DMS153 treated with DMSO at 0.1 percent for 48 hours (cell line): ENCODE results near the gene STX11.

ENCODE experiments used
- DNase-seq: peaks from one replicate; lab custom pipeline; 2025; ENCODE audit not compliant: unreplicated experiment; lab: John Stamatoyannopoulos, UW

The STX11 gene

GRCh38 chr6:144141470-144141869, 8.8 kb upstream of the STX11 start:
- DNase-seq: no peak

- DNase-seq: no peak
These were observed 7.2 kb upstream of the STX11 start for GRCh38 chr6:144143106-144143505.

DNA sequence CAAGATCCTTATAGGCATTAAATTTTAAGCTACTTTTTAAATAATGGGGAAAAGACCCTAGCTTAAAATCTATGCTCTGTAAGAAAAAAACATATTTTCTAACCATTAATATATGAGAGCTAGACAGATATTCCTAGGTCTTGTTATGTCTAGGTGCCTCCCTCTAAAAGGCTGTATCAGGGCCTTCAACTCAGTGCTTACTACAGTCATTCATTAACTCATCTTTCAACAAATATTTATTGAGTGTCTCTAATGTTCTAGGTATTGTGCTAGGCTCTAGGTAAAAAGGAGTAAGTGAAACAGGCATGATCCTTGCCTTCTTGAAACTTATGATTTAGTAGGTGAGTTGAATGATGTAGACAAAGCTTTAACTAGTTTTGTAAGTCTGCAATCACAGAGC, 6.4 kb upstream of the STX11 start:
- no peak for DNase-seq

GRCh38 chr6:144144996-144145395, 5.3 kb upstream of the STX11 start:
- no peak for DNase-seq

DNA sequence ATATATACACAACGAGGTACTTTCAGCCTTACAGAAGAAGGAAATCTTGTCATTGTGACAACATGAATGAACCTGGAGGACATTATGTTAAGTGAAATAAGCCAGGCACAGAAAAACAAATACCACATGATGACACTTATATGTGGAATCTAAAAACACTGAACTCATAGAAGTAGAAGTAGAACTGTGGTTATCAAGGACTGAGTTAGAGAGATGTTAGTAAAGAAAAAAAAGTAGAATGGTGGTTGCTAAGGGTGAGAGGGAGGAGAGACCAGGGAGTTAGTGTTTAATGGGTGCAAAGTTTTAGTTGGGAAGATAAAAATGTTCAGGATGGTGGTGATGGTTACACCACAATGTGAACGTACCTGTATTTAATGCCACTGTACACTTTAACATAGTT, 4.8 kb upstream of the STX11 start:
- no peak for DNase-seq

- no peak for DNase-seq
These were observed 1.4 kb upstream of the STX11 start for GRCh38 chr6:144148886-144149285.

DNA sequence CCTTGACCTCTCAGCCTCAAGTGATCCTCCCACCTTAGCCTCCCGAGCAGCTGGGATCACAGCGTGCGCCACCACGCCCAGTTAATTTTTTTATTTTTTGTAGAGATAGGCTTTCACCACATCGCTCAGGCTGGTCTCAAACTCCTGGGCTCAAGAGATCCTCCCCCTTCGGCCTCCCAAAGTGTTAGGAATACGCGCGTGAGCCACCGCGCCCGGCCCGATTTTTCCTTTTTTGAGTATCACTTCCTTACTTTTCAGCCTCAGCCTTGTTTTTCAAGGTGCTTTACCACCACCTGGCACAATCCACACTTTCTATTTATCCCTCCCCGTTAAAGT, 791 bp upstream of the STX11 start:
- no peak for DNase-seq

- DNase-seq: no peak
These were observed 667 bp downstream of the STX11 start for GRCh38 chr6:144150710-144151657.

- no peak for DNase-seq
These were observed 2.1 kb downstream of the STX11 start for GRCh38 chr6:144152334-144152900.

GRCh38 chr6:144153260-144153659, 2.9 kb downstream of the STX11 start:
- DNase-seq: no peak

DNA sequence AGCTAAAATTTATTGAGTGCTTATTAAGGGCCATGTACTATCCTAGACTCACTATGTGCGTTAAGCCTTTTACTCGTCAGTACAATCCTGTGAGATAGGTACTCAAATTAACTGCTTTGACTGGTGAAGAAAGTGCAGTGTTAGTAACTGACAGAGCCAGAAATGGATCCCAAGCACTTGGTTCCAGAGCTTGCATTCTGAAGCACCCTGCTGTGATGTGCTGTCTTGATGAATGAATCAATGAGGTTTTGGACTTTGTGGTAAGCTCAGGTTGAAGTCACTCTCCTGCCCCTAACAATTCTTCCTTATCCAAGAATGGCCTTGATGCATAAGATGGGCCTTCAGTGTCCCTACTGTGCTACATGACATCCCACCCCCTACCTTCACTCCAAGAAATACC, 3.7 kb downstream of the STX11 start:
- DNase-seq: no peak

DNA sequence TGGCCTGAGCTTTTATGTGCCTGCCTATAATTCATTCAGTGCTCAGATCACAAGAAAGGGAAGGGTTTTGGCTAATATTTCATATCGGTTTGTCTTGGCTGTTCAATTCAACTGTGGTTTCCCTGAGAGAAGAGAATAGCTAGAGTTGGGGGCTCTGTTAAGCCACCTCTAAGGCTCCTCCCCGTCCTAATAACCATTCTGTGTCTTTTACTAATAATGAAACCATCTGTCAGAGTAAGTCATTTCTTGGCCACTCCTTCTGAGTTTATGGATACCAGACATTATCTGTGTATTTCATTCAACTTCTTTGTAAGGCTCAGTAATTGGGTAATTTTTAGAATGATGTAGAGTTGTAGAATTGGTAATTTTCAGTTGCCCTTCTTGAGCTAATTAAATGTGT, 5.2 kb downstream of the STX11 start:
- DNase-seq: no peak

GRCh38 chr6:144156338-144156737, 6.0 kb downstream of the STX11 start:
- no peak for DNase-seq

- no peak for DNase-seq
These were observed 6.7 kb downstream of the STX11 start for GRCh38 chr6:144156991-144157390.

DNA sequence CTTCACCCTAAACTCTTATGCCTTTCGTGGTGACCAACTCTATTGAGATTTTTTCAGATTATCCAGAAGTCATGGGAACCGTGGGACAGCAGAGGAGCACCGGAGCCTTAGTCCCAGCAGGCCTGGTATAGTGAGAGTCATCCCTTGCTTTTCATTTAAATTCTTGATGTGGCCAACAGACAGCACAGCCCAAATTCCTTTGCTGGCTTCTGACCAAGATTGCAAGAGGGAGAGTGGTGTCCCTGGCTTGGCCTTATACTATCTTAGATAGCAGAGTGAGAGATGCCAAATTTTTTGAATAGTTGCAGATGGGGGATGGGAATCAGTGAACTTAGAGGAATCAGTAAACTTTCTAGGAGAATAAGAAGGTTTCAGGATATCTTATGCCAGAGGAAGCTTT, 7.8 kb downstream of the STX11 start:
- DNase-seq: no peak

DNA sequence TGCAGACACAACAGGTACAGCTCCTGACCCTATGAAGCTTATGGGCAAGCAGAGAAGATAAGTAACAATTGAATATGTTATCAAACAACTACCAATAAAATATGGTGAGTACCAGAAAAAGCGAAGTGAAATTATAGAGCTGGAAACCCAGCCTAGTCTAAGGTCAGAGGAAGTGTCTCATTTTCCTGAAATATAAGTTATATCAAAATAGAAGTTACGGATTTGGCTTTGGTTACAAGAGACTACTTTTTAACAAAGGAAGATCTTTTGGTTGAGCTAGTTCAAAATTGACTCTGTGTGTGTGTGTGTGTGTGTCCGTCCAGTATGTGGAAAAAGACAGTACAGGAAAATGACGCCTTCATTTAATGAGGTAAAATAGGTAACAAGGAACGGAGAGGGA, 8.9 kb downstream of the STX11 start:
- no peak for DNase-seq

- DNase-seq: no peak
These were observed 9.4 kb downstream of the STX11 start for GRCh38 chr6:144159742-144160141.

DNA sequence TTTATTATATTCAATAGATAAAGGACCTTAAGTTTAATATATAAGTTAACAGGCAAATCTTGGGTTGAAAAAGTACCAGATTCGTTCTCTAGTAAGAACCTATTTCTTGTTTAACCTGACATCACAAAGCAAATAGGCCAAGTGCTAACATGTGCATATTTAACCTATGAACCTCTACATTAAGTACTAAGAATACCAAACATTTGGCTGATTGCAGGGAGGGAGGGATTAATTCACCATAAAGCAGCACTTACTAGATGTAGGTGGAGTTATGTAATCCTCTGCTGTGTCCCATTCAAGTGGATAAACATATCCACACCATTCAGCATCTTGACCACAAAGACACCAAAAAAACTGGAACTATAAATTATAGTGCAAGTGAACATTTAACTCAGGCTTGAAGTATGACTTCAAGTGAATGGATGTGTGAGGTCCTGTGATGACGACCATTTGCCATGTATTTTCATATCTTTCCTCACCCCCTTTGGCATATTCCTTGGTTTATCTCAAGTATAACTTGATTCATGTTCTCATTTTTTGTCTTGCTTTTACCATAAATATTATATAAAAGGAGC, 10.2 kb downstream of the STX11 start:
- no peak for DNase-seq

DNA sequence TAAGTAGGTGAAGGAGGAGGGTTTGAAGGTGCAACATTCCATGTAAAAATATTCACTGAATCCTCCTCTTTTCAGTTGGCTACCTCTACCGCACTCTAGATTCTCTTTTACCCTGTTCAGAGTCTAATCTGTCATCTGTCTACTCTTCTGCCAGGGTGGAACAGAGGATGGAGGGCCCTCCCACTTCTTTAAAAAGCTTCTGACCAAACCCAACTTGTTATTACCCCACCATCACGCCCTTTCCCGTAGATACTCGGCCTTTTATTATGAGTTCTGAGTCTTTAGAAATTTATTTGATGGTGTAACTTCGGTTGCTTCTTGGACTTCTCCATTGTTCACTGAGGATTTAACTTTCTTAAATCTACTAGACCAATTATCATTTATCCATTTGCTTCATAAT, 11.7 kb downstream of the STX11 start:
- no peak for DNase-seq

GRCh38 chr6:144162977-144163376, 12.7 kb downstream of the STX11 start:
- DNase-seq: no peak

DNA sequence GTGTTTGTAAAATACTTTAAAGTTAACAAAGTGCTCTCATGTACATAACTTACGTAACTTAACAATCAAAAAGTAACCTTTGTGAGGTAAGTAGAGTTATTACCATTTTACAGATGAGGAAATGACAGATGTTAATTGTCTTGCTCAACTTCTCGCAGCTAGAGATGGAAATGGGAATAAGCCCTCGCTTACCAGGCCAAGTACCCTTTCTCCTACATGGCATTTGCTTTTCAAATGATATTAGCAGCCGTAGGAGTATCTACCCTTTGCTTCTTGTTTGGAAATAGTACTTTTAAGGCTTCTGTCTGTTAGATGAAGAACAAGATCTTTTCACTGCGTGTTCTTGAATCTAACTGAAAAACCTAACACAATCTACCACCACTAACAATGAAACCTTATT, 15.5 kb downstream of the STX11 start:
- DNase-seq: no peak

DNA sequence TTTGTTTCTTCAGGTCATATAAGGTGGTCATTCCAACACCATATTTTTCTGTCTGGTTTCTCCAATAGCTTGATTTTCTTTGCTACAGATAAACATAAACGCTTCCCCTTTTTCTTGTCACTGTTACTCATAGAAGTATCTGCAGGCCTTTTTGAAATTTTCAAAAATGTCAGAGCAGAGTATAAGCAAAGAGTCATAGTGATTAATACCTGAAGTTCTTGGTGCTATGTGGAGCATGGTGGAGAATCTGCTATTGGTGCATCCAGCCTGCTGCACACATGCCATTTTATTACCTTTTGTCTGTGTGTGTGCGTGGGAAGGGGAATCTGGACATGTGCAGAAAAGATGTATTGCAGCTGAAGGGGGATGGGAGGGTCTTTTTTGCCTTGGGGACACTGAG, 19.7 kb downstream of the STX11 start:
- DNase-seq: no peak
